Kidney epithelial cell (primary cell): ENCODE data around the gene PLEKHS1. TPM values are rescaled to one million over a fixed set of nuclear protein-coding genes. Genes with fewer than 3 reads are reported as not detected.
"Not testable (repeated sequence)": the region's sequence is repeated elsewhere in the genome, so short reads cannot be mapped to it uniquely, and the experiment has no call there.

Experiments used
- DNase-seq: peaks from one replicate; pipeline ENCODE4 v3.0.0-alpha.2; 2010; ENCODE audit warnings: low read depth
- H3K27me3 ChIP-seq: 2 replicates; pipeline ENCODE4 v1.6.0; 2011; ENCODE audit warnings: low read length; ENCODE audit not compliant: control insufficient read depth, insufficient read depth
- H3K36me3 ChIP-seq: 2 replicates; pipeline ENCODE4 v1.5.1; 2011; ENCODE audit warnings: low read length; ENCODE audit not compliant: control insufficient read depth, insufficient read depth
- H3K4me3 ChIP-seq: 2 replicates; pipeline ENCODE4 v1.5.1; 2011; ENCODE audit warnings: low read depth, mild to moderate bottlenecking, control low read depth, low read length
- total RNA-seq: library from RNA; depleted of rRNA; stranded (reverse); fragments of >200 nt; gene quantifications from 2 replicates; pipeline ENCODE4 v1.2.3, GENCODE V29; 2015
- TF ChIP-seq, protein P1 (sequence below): IDR thresholded peaks from 2 replicates; pipeline ENCODE4 v1.5.1; 2011; ENCODE audit warnings: mild to moderate bottlenecking, moderate library complexity, low read length, control low read depth, inconsistent platforms; ENCODE audit not compliant: insufficient read depth, poor library complexity, severe bottlenecking

The PLEKHS1 gene
- total RNA-seq, 1 donor from 2014 or later = not detected

DNA sequence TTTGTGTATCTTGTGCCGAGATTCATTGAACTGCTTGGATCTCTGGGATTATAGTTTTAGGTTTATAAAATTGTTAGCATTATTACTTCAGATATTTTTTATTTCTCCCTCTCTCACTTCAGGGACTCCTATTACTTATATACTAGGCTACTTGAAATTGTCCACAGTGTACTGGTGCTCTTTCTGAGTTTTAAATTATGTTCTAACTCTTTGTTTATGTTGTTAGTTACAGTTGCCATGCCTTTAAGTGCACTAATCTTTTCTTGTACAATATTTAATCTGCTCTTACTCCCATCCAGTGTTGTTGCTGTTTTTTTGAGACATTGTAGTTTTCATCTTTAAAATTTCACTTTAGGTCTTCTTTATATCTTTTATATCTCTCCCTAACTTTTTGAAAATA, 13.1 kb downstream of the PLEKHS1 start:
- TF ChIP-seq, protein P1, sequence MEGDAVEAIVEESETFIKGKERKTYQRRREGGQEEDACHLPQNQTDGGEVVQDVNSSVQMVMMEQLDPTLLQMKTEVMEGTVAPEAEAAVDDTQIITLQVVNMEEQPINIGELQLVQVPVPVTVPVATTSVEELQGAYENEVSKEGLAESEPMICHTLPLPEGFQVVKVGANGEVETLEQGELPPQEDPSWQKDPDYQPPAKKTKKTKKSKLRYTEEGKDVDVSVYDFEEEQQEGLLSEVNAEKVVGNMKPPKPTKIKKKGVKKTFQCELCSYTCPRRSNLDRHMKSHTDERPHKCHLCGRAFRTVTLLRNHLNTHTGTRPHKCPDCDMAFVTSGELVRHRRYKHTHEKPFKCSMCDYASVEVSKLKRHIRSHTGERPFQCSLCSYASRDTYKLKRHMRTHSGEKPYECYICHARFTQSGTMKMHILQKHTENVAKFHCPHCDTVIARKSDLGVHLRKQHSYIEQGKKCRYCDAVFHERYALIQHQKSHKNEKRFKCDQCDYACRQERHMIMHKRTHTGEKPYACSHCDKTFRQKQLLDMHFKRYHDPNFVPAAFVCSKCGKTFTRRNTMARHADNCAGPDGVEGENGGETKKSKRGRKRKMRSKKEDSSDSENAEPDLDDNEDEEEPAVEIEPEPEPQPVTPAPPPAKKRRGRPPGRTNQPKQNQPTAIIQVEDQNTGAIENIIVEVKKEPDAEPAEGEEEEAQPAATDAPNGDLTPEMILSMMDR = no peak
- H3K4me3 ChIP-seq = no peak overlapping the region

DNA sequence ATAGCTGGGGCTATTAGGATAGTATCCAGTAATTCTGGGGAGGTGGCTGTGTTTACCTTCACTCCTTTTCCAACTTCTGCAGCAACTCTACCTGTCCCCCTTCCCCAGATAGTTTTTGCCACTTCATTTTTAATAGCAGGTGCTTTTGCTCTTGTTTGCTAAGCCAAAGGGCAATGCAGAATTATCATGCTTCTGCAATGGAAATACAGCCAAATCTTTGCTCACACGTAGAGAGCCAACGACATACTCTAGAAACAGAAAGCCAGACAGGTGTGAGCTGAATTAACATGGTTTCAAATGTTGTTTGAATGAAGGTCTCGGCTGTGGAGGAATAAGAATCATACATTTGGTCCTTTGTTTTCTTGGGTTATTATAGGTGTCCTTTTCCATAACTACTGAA, 14.4 kb downstream of the PLEKHS1 start:
- peaks cover 5% of the 10 kb centered on the region for H3K27me3 ChIP-seq
- DNase-seq = no peak
- TF ChIP-seq, protein P1 = no peak
- H3K4me3 ChIP-seq = no peak overlapping the region
- H3K36me3 ChIP-seq = no peaks in the 10 kb centered on the region

More for the DNA sequence above, 13.1 kb downstream of the PLEKHS1 start:
- no peaks in the 10 kb centered on the region for H3K36me3 ChIP-seq
- no peak for DNase-seq
- peaks cover under 1% of the 10 kb centered on the region for H3K27me3 ChIP-seq

DNA sequence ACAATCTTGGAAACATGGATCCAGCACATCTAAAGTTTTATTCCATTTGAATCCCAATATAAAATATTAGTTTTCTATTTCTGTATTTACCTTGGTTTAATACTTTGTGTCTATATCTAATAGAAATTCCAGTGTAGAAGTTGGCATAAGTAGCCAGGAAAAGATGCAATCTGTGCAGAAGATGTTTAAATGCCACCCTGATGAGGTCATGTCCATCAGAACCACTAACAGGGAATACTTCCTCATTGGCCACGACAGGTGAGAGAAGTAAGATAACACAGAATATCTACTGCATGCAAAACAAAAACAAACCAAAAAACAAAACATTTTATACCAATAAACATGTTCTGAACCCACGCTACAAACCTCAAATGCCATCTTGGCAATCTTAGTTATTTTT, 15.7 kb downstream of the PLEKHS1 start:
- TF ChIP-seq, protein P1 = no peak
- H3K27me3 ChIP-seq = peaks cover 5% of the 10 kb centered on the region

DNA sequence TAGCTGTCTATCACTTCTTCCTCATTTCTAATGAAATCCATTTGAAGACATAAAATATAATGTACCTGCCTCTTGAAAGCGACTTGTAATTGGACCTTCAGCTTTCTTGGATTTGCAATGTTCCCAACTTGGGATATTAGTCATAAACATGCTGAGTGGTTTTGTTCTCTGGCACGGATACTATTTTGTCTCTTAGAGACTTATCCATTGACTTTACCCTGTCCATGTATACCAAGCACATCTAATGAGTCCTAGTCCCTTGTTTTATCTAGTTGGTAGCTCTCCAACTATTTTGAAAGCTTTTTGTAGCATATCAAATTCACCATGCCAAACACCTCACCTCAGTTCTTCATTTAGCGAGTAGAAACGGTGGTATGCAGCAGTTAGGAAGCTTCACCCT, 18.9 kb downstream of the PLEKHS1 start:
- Histone ChIP-seq H3K36me3 (no peaks in the 10 kb centered on the region), H3K4me3 (no peak overlapping the region), H3K27me3 (peaks cover 5% of the 10 kb centered on the region)
- TF ChIP-seq, protein P1 = no peak
- DNase-seq = no peak

More for the DNA sequence above, 15.7 kb downstream of the PLEKHS1 start:
- Histone ChIP-seq H3K4me3 (no peak overlapping the region), H3K36me3 (no peaks in the 10 kb centered on the region)
- no peak for DNase-seq

DNA sequence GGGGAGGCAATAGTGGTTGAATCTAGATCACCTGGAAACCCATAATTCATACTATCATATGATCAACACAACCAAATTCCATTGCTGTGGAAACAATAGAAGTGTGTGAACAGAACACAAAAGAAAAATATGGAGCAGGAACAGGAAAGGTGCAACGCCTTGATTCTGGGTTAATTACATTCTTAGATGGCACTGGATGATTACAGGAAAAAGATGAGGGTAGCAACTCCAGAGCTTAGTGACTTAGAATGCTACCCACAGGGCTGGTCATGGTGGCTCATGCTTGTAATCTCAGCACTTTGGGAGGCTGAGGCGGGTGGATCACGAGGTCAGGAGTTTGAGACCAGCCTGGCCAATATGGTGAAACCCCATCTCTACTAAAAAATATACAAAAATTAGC, 19.6 kb downstream of the PLEKHS1 start:
- not testable (repeated sequence) for H3K36me3 ChIP-seq, H3K4me3 ChIP-seq, DNase-seq, H3K27me3 ChIP-seq

DNA sequence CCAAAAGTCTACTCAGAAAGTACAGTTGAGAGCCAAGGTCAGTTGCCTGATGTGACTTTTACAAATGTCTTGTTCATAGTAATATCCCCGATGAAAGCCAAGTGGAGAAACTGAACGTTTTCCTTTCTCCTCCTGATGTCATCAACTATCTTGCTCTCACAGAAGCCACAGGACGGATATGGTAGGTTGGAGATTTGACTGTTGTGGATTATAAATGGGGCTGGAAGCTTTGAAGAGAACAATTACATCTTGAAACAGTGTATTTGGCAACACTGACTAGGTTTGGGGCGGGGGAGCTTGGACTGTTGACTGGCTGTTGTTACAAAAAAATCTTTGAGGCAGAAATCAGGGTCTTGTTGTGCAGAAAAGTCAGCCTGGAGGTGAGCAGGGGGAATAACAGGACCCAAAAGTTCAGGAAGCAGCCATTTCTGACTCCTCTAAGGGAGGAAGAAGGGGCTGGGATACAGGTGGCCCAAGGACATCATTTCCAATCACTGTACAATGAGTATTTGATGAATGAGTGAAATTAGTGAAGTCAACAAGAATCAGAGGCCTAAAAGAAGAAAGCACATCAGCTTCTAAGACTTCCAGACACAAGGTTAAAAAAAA, 24.3 kb downstream of the PLEKHS1 start:
- no peak for DNase-seq
- no peak overlapping the region for H3K4me3 ChIP-seq
- TF ChIP-seq, protein P1 = no peak
- peaks cover 3% of the 10 kb centered on the region for H3K27me3 ChIP-seq
- no peaks in the 10 kb centered on the region for H3K36me3 ChIP-seq
